Testis (tissue), 3 donors: Measurements from ENCODE around the gene NMNAT3. TPM values are rescaled to one million over a fixed set of nuclear protein-coding genes. Genes with fewer than 3 reads are reported as not detected.

Experiments
- DNase-seq: peaks from one replicate; pipeline ENCODE4 v3.0.0-alpha.2; 2019
- H3K27ac ChIP-seq, 2 donors: fragments of 200-600 bp; sonication (generic); one replicate each; pipeline ENCODE4 v1.5.1; 2019
- H3K27me3 ChIP-seq: fragments of 200-600 bp; sonication (generic); one replicate; pipeline ENCODE4 v1.5.1; 2019
- H3K36me3 ChIP-seq: fragments of 200-600 bp; sonication (generic); one replicate; pipeline ENCODE4 v1.5.1; 2017; ENCODE audit warnings: low read depth; ENCODE audit errors: missing control alignments
- H3K4me1 ChIP-seq: fragments of 200-600 bp; sonication (generic); one replicate; pipeline ENCODE4 v1.5.1; 2019
- H3K4me3 ChIP-seq, 2 donors: fragments of 200-600 bp; sonication (generic); one replicate each; pipeline ENCODE4 v1.5.1; 2017 to 2019
- H3K9me3 ChIP-seq: fragments of 200-600 bp; sonication (generic); one replicate; pipeline ENCODE4 v1.5.1; 2017
- POLR2A ChIP-seq: fragments of 450-650 bp; IDR thresholded peaks from one replicate; pipeline ENCODE4 v1.6.1; 2017; ENCODE audit warnings: antibody characterized with exemption, mild to moderate bottlenecking, moderate library complexity
- WGBS, 2 donors: methylation state at CpG; one replicate each; pipeline ENCODE4 v1.1.5; 2018; 5-methylcytosine and 5-hydroxymethylcytosine counted together
- intact Hi-C: fragments of 100-400 bp; cut with DNase I; formaldehyde crosslinking; loops from one replicate; pipeline ENCODE4 v1.15.1; 2023; ENCODE audit warnings: low total_unique reads
- polyA plus RNA-seq: library from polyadenylated mRNA; stranded (reverse); fragments of 350-450 nt; fragmentation: Illumina TruSeq; extraction: RNeasy Lipid Tissue Mini Kit (QIAGEN cat#74804); gene quantifications from one replicate; pipeline ENCODE4 v1.2.3, GENCODE V29; 2014; ENCODE audit warnings: low read depth, low replicate concordance; ENCODE audit not compliant: insufficient read depth
- total RNA-seq, 2 donors: library from RNA; depleted of rRNA; stranded (reverse); fragments of >200 nt; gene quantifications; one replicate each; pipeline ENCODE4 v1.2.3, GENCODE V29; 2016
- TF ChIP-seq, protein P1 (sequence below), 3 experiments: fragments of 450-650 bp in 2 of 3; fragments of 200-600 bp in 1 of 3; sonication (generic) in 1 of 3; IDR thresholded peaks; one replicate each; pipeline ENCODE4 v1.5.1; 2016 to 2019; ENCODE audit warnings: antibody characterized with exemption in 3 of 3, mild to moderate bottlenecking in 2 of 3, moderate library complexity in 1 of 3

The NMNAT3 gene
- total and polyA plus RNA-seq, 3 donors from 2014 or later: 21.1 to 76.5 (median 23.9) TPM

DNA sequence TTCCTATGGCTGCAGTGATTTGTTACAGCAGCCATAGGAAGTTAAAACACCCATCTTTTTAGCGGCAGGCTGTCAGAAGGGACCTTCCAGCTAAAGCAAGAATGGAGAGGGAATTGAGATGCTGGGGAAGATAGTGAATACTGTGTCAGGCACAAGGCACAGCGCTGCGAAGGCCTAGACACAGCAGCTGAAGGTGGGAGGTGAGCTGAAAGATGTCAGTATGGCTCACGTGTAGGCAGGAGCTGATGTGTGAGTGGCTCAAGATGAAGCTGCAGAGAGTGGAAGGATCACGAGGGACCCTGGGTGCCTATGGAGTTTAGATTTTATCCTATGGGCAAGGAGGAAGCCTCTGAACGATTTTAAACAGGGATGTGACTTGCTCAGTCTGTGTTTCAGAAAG lies 44.3 kb downstream of the NMNAT3 start:
- Histone ChIP-seq H3K4me3 (no peak overlapping the region), H3K27ac (no peak overlapping the region), H3K9me3 (no peaks in the 10 kb centered on the region), H3K27me3 (no peaks in the 10 kb centered on the region), H3K4me1 (no peaks in the 10 kb centered on the region), H3K36me3 (no peaks in the 10 kb centered on the region)
- intact Hi-C loops: no loop called here
- DNase-seq: no peak
- 89 to 92% methylated on average over 6 of the region's 6 CpGs for WGBS, 2 donors
- TF ChIP-seq POLR2A: no peak
- TF ChIP-seq, protein P1, sequence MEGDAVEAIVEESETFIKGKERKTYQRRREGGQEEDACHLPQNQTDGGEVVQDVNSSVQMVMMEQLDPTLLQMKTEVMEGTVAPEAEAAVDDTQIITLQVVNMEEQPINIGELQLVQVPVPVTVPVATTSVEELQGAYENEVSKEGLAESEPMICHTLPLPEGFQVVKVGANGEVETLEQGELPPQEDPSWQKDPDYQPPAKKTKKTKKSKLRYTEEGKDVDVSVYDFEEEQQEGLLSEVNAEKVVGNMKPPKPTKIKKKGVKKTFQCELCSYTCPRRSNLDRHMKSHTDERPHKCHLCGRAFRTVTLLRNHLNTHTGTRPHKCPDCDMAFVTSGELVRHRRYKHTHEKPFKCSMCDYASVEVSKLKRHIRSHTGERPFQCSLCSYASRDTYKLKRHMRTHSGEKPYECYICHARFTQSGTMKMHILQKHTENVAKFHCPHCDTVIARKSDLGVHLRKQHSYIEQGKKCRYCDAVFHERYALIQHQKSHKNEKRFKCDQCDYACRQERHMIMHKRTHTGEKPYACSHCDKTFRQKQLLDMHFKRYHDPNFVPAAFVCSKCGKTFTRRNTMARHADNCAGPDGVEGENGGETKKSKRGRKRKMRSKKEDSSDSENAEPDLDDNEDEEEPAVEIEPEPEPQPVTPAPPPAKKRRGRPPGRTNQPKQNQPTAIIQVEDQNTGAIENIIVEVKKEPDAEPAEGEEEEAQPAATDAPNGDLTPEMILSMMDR (IDR thresholded peaks at IDR 0.05): no peak

DNA sequence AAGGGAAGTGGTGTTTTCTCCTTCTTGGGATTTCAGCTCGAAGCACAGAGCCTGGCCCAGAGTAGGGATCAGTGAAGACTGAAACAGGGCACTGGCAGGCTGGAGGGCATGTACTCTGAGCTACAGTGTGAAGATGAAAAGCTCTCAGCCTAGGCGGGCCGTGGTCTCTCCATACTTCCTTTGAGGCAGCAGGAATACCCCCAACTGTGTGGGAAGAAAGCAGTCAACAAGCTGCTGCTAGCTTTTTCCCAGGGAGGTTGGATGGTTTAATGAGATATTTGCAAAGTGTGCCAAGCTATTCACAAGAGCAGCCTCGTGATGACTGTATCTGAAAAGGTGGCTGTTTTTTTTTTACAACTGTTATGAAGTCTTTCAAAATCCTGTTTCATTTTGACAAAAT lies 47.2 kb downstream of the NMNAT3 start:
- 89 to 95% methylated on average over 4 of the region's 4 CpGs for WGBS, 2 donors
- TF ChIP-seq, protein P1 (IDR thresholded peaks at IDR 0.05): no peak
- TF ChIP-seq POLR2A: no peak
- H3K36me3 ChIP-seq: no peaks in the 10 kb centered on the region
- no peaks in the 10 kb centered on the region for H3K9me3 ChIP-seq
- DNase-seq: no peak
- no peaks in the 10 kb centered on the region for H3K27me3 ChIP-seq
- no peaks in the 10 kb centered on the region for H3K4me1 ChIP-seq
- H3K4me3 ChIP-seq: no peak overlapping the region
- H3K27ac ChIP-seq: no peak overlapping the region
- intact Hi-C loops: no loop called here

DNA sequence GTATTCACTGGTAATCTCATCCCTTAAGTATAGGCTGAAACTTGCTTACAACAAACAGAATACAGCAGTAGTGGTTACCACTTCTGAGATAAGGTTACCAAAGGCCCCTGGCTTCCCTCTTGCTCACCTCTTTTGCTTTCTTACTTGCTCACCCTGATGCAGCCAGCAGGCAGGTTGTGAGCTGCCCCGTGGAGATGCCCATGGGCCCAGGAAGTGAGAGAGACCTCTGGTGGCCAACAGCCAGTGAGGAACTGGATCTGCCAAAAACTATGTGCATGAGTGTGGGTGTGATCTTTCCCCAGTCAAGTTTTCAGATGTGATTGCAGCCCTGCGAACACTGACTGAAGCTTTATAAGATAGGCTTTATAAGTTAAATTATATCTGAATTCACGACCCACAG lies 48.7 kb downstream of the NMNAT3 start:
- no peak overlapping the region for H3K27ac ChIP-seq
- no peak for DNase-seq
- H3K27me3 ChIP-seq: no peaks in the 10 kb centered on the region
- no peaks in the 10 kb centered on the region for H3K9me3 ChIP-seq
- intact Hi-C loops: no loop called here
- 70 to 73% methylated on average over 3 of the region's 3 CpGs for WGBS, 2 donors
- TF ChIP-seq POLR2A: no peak
- TF ChIP-seq, protein P1 (IDR thresholded peaks at IDR 0.05): no peak
- H3K36me3 ChIP-seq: no peaks in the 10 kb centered on the region
- no peak overlapping the region for H3K4me3 ChIP-seq
- no peaks in the 10 kb centered on the region for H3K4me1 ChIP-seq

DNA sequence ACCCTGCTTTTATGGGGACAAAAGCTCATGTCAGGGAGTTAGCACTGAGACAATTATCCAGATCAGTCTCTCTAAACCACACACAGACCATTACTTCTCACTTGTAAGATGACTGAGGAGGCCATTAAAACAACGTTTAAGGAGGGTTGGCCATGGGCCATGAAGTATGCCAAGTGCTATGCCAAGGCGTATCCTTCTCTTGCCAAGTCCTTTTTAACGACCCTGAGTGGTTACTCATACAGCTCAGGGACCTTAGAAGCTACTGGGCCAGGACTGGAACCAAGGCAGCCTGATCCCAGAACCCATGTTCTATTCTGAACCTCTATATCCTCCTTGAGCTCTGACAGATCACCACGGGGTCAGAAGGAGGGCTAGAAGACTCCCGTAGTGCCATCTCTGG lies 50.0 kb downstream of the NMNAT3 start:
- Histone ChIP-seq H3K4me1 (no peaks in the 10 kb centered on the region), H3K36me3 (no peaks in the 10 kb centered on the region), H3K27me3 (no peaks in the 10 kb centered on the region), H3K4me3 (no peak overlapping the region), H3K27ac (no peak overlapping the region), H3K9me3 (no peaks in the 10 kb centered on the region)
- TF ChIP-seq, protein P1 (IDR thresholded peaks at IDR 0.05): no peak
- no peak for TF ChIP-seq POLR2A
- intact Hi-C loops: no loop called here
- 72 to 78% methylated on average over 5 of the region's 5 CpGs for WGBS, 2 donors
- no peak for DNase-seq

DNA sequence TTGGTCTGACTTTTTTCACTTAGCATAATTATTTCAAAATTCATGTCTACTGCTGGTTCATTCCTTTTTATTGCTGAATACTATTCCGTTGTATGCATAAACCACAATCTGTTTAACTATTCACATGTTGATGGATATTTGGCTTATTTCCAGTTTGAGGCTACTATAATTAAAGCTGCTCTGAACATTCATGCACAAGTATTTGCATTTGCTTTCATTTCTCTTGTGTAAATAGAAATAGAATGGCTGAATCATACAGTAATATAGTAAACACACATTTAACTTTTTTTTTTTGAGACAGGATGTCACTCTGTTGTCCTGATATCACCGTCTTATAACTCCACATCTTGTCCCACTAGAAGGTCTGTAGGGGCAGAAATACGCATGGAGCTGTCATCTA lies 57.3 kb downstream of the NMNAT3 start:
- WGBS, 2 donors: 87 to 95% methylated on average over 3 of the region's 3 CpGs

More for the DNA sequence above, 57.3 kb downstream of the NMNAT3 start:
- H3K9me3 ChIP-seq: no peaks in the 10 kb centered on the region
- no peaks in the 10 kb centered on the region for H3K27me3 ChIP-seq
- H3K27ac ChIP-seq: no peak overlapping the region
- TF ChIP-seq, protein P1 (IDR thresholded peaks at IDR 0.05): no peak
- no peak for TF ChIP-seq POLR2A
- intact Hi-C loops: no loop called here
- no peaks in the 10 kb centered on the region for H3K4me1 ChIP-seq
- H3K36me3 ChIP-seq: no peaks in the 10 kb centered on the region
- DNase-seq: no peak
- no peak overlapping the region for H3K4me3 ChIP-seq
